HG03342 (cell line): Measurements from ENCODE around the gene TRPV5.

Experiments
- ATAC-seq: cut with Tn5 transposase; IDR thresholded peaks from one replicate; pipeline ENCODE4 v1.9.1; 2021; ENCODE audit warnings: mild to moderate bottlenecking, moderate library complexity; ENCODE audit not compliant: unreplicated experiment

The TRPV5 gene

GRCh38 chr7:142910481-142910880, 23.1 kb downstream of the TRPV5 start:
- ATAC-seq: no peak

- ATAC-seq: no peak
Observed at GRCh38 chr7:142910031-142910433, 23.5 kb downstream of the TRPV5 start.

- no peak for ATAC-seq
Observed at GRCh38 chr7:142908921-142909890, 24.3 kb downstream of the TRPV5 start.

GRCh38 chr7:142908290-142908689, 25.3 kb downstream of the TRPV5 start:
- no peak for ATAC-seq

GRCh38 chr7:142906643-142907042, 26.9 kb downstream of the TRPV5 start:
- ATAC-seq: no peak

GRCh38 chr7:142905759-142906158, 27.8 kb downstream of the TRPV5 start:
- no peak for ATAC-seq

- ATAC-seq: no peak
Observed at GRCh38 chr7:142904128-142904527, 29.4 kb downstream of the TRPV5 start.

GRCh38 chr7:142901426-142902259, 31.9 kb downstream of the TRPV5 start:
- no peak for ATAC-seq

GRCh38 chr7:142899661-142900060, 33.9 kb downstream of the TRPV5 start:
- ATAC-seq: no peak

- no peak for ATAC-seq
Observed at GRCh38 chr7:142898377-142899170, 35.0 kb downstream of the TRPV5 start.

GRCh38 chr7:142897691-142898090, 35.9 kb downstream of the TRPV5 start:
- no peak for ATAC-seq

- ATAC-seq: no peak
Observed at GRCh38 chr7:142896741-142897379, 36.7 kb downstream of the TRPV5 start.

GRCh38 chr7:142896151-142896550, 37.4 kb downstream of the TRPV5 start:
- no peak for ATAC-seq

GRCh38 chr7:142894985-142895593, 38.5 kb downstream of the TRPV5 start:
- ATAC-seq: no peak

- ATAC-seq: no peak
Observed at GRCh38 chr7:142894112-142894984, 39.2 kb downstream of the TRPV5 start.

- ATAC-seq: no peak
Observed at GRCh38 chr7:142892951-142893350, 40.6 kb downstream of the TRPV5 start.

- no peak for ATAC-seq
Observed at GRCh38 chr7:142891490-142892082, 42.0 kb downstream of the TRPV5 start.

- no peak for ATAC-seq
Observed at GRCh38 chr7:142890874-142891485, 42.6 kb downstream of the TRPV5 start.
